Stimulated activated naive CD8-positive, alpha-beta T cell treated with anti-CD3 and anti-CD28 coated beads, Interleukin-15, Interleukin-2, amounts not matched to agents 100 ng/mL and 50 ng/mL, for 24 hours (primary cell): Measurements from ENCODE around the gene PLAAT4.
"Not testable (repeated sequence)": the region's sequence is repeated elsewhere in the genome, so short reads cannot be mapped to it uniquely, and the experiment has no call there.

Source experiments
- H3K27ac Mint-ChIP-seq: one replicate; pipeline ENCODE4 v1.8.0; 2021; ENCODE audit warnings: mild to moderate bottlenecking, mixed read lengths
- H3K27me3 Mint-ChIP-seq: one replicate; pipeline ENCODE4 v1.8.0; 2021; ENCODE audit warnings: mixed read lengths
- H3K36me3 Mint-ChIP-seq: one replicate; pipeline ENCODE4 v1.8.0; 2021; ENCODE audit warnings: low read depth, mixed read lengths
- H3K4me1 Mint-ChIP-seq: one replicate; pipeline ENCODE4 v1.8.0; 2021; ENCODE audit warnings: low read depth, mixed read lengths
- H3K4me3 Mint-ChIP-seq: one replicate; pipeline ENCODE4 v1.8.0; 2021; ENCODE audit warnings: mild to moderate bottlenecking, mixed read lengths
- H3K9me3 Mint-ChIP-seq: one replicate; pipeline ENCODE4 v1.8.0; 2021; ENCODE audit warnings: mixed read lengths

Gene PLAAT4

GRCh38 chr11:63547061-63547460, 10.5 kb downstream of the PLAAT4 start:
- H3K4me3 Mint-ChIP-seq = no peak overlapping the region
- H3K27me3 Mint-ChIP-seq = no peaks in the 10 kb centered on the region
- H3K27ac Mint-ChIP-seq = no peak overlapping the region
- peaks cover 37% of the 10 kb centered on the region for H3K4me1 Mint-ChIP-seq
- H3K36me3 Mint-ChIP-seq = peaks cover 12% of the 10 kb centered on the region
- no peaks in the 10 kb centered on the region for H3K9me3 Mint-ChIP-seq

GRCh38 chr11:63548178-63548577, 11.6 kb downstream of the PLAAT4 start:
- H3K27ac Mint-ChIP-seq = no peak overlapping the region
- H3K27me3 Mint-ChIP-seq = no peaks in the 10 kb centered on the region
- H3K9me3 Mint-ChIP-seq = no peaks in the 10 kb centered on the region
- no peak overlapping the region for H3K4me3 Mint-ChIP-seq
- H3K4me1 Mint-ChIP-seq = peaks cover 38% of the 10 kb centered on the region
- H3K36me3 Mint-ChIP-seq = peaks cover 12% of the 10 kb centered on the region

- no peak overlapping the region for H3K27ac Mint-ChIP-seq
- no peak overlapping the region for H3K4me3 Mint-ChIP-seq
- H3K9me3 Mint-ChIP-seq = no peaks in the 10 kb centered on the region
- H3K36me3 Mint-ChIP-seq = peaks cover 12% of the 10 kb centered on the region
- H3K27me3 Mint-ChIP-seq = no peaks in the 10 kb centered on the region
- H3K4me1 Mint-ChIP-seq = peaks cover 41% of the 10 kb centered on the region
These were observed 12.8 kb downstream of the PLAAT4 start for GRCh38 chr11:63549411-63549810.

GRCh38 chr11:63550156-63550700, 13.6 kb downstream of the PLAAT4 start:
- H3K4me1 Mint-ChIP-seq = peaks cover 47% of the 10 kb centered on the region
- H3K27me3 Mint-ChIP-seq, H3K9me3 Mint-ChIP-seq: not testable (repeated sequence)

GRCh38 chr11:63551091-63551888, 14.7 kb downstream of the PLAAT4 start:
- Mint-ChIP-seq H3K9me3 (no peaks in the 10 kb centered on the region), H3K4me3 (peak overlapping the region; percentile 82), H3K36me3 (peaks cover 8% of the 10 kb centered on the region), H3K27me3 (no peaks in the 10 kb centered on the region), H3K27ac (peak overlapping the region; percentile 94), H3K4me1 (peaks cover 47% of the 10 kb centered on the region)

More at GRCh38 chr11:63550156-63550700, 13.6 kb downstream of the PLAAT4 start:
- H3K4me3 Mint-ChIP-seq, H3K27ac Mint-ChIP-seq: not testable (repeated sequence)
- H3K36me3 Mint-ChIP-seq = peaks cover 12% of the 10 kb centered on the region

GRCh38 chr11:63551889-63552266, 15.3 kb downstream of the PLAAT4 start:
- peaks cover 47% of the 10 kb centered on the region for H3K4me1 Mint-ChIP-seq
- H3K27ac Mint-ChIP-seq = peak overlapping the region; percentile 94
- H3K36me3 Mint-ChIP-seq = peaks cover 2% of the 10 kb centered on the region
- H3K27me3 Mint-ChIP-seq = no peaks in the 10 kb centered on the region
- peak overlapping the region; percentile 82 for H3K4me3 Mint-ChIP-seq
- no peaks in the 10 kb centered on the region for H3K9me3 Mint-ChIP-seq

GRCh38 chr11:63552921-63553320, 16.3 kb downstream of the PLAAT4 start:
- Mint-ChIP-seq H3K27me3 (no peaks in the 10 kb centered on the region), H3K4me1 (peaks cover 47% of the 10 kb centered on the region), H3K27ac (peak overlapping the region; percentile 94), H3K9me3 (no peaks in the 10 kb centered on the region), H3K4me3 (peak overlapping the region; percentile 69), H3K36me3 (no peaks in the 10 kb centered on the region)

- Mint-ChIP-seq H3K4me3 (peak overlapping the region; percentile 69), H3K36me3 (no peaks in the 10 kb centered on the region), H3K4me1 (peaks cover 47% of the 10 kb centered on the region)
These were observed 17.2 kb downstream of the PLAAT4 start for GRCh38 chr11:63553759-63554158.

GRCh38 chr11:63554877-63555223, 18.2 kb downstream of the PLAAT4 start:
- H3K4me1 Mint-ChIP-seq = peaks cover 44% of the 10 kb centered on the region
- H3K27me3 Mint-ChIP-seq = no peaks in the 10 kb centered on the region
- no peaks in the 10 kb centered on the region for H3K9me3 Mint-ChIP-seq
- no peak overlapping the region for H3K4me3 Mint-ChIP-seq
- H3K36me3 Mint-ChIP-seq = no peaks in the 10 kb centered on the region
- H3K27ac Mint-ChIP-seq = peak overlapping the region; percentile 24

More at GRCh38 chr11:63553759-63554158, 17.2 kb downstream of the PLAAT4 start:
- peak overlapping the region; percentile 94 for H3K27ac Mint-ChIP-seq
- no peaks in the 10 kb centered on the region for H3K27me3 Mint-ChIP-seq
- no peaks in the 10 kb centered on the region for H3K9me3 Mint-ChIP-seq

GRCh38 chr11:63556404-63557013, 19.9 kb downstream of the PLAAT4 start:
- H3K27ac Mint-ChIP-seq = no peak overlapping the region
- H3K4me1 Mint-ChIP-seq = peaks cover 49% of the 10 kb centered on the region
- H3K36me3 Mint-ChIP-seq = no peaks in the 10 kb centered on the region
- no peaks in the 10 kb centered on the region for H3K9me3 Mint-ChIP-seq
- H3K27me3 Mint-ChIP-seq = no peaks in the 10 kb centered on the region
- no peak overlapping the region for H3K4me3 Mint-ChIP-seq

GRCh38 chr11:63557570-63557969, 21.0 kb downstream of the PLAAT4 start:
- Mint-ChIP-seq H3K27me3 (no peaks in the 10 kb centered on the region), H3K27ac (no peak overlapping the region), H3K9me3 (no peaks in the 10 kb centered on the region), H3K4me3 (no peak overlapping the region), H3K4me1 (peaks cover 47% of the 10 kb centered on the region), H3K36me3 (no peaks in the 10 kb centered on the region)

- H3K4me3 Mint-ChIP-seq = no peak overlapping the region
- H3K27ac Mint-ChIP-seq = no peak overlapping the region
- no peaks in the 10 kb centered on the region for H3K27me3 Mint-ChIP-seq
- peaks cover 40% of the 10 kb centered on the region for H3K4me1 Mint-ChIP-seq
- no peaks in the 10 kb centered on the region for H3K36me3 Mint-ChIP-seq
- H3K9me3 Mint-ChIP-seq = no peaks in the 10 kb centered on the region
These were observed 22.0 kb downstream of the PLAAT4 start for GRCh38 chr11:63558459-63559157.

GRCh38 chr11:63560506-63561180, 24.0 kb downstream of the PLAAT4 start:
- Mint-ChIP-seq H3K9me3 (no peaks in the 10 kb centered on the region), H3K4me3 (no peak overlapping the region), H3K4me1 (peaks cover 45% of the 10 kb centered on the region), H3K36me3 (no peaks in the 10 kb centered on the region), H3K27ac (no peak overlapping the region), H3K27me3 (no peaks in the 10 kb centered on the region)

GRCh38 chr11:63563201-63564055, 26.8 kb downstream of the PLAAT4 start, which contains the start of gene PLAAT2:
PLAAT2 (minus strand) TSS chr11:63563379; CDS start chr11:63563324, 55 bp downstream.
- no peaks in the 10 kb centered on the region for H3K27me3 Mint-ChIP-seq
- H3K36me3 Mint-ChIP-seq = no peaks in the 10 kb centered on the region
- H3K27ac Mint-ChIP-seq = no peak within 1 kb of the TSS
- no peak within 1 kb of the TSS for H3K4me3 Mint-ChIP-seq
- H3K4me1 Mint-ChIP-seq = peaks cover 70% of the 10 kb centered on the region
- no peaks in the 10 kb centered on the region for H3K9me3 Mint-ChIP-seq
